Choroid plexus epithelial cell (primary cell): ENCODE data around the gene KCNK3.

Experiments
- DNase-seq: peaks from one replicate; pipeline ENCODE4 v3.0.0-alpha.2; 2010; ENCODE audit warnings: low read depth
- H3K4me3 ChIP-seq: 2 replicates; pipeline ENCODE4 v1.5.1; 2011; ENCODE audit warnings: low read depth, mild to moderate bottlenecking, control low read depth, low read length, moderate library complexity
- CTCF ChIP-seq: conservative IDR thresholded peaks from 2 replicates; pipeline ENCODE4 v1.5.1; 2011; ENCODE audit warnings: low read depth, mild to moderate bottlenecking, control low read depth, inconsistent platforms, low read length, moderate library complexity

The KCNK3 gene

GRCh38 chr2:26723991-26724750 lies 31.6 kb downstream of the KCNK3 start:
- no peak for TF ChIP-seq CTCF
- peak; percentile 74 for DNase-seq
- no peak overlapping the region for H3K4me3 ChIP-seq

- TF ChIP-seq CTCF: no peak
These were observed 32.4 kb downstream of the KCNK3 start for GRCh38 chr2:26724784-26725520.

GRCh38 chr2:26725521-26725820 lies 32.9 kb downstream of the KCNK3 start:
- TF ChIP-seq CTCF: no peak
- no peak for DNase-seq
- no peak overlapping the region for H3K4me3 ChIP-seq

More at GRCh38 chr2:26724784-26725520, 32.4 kb downstream of the KCNK3 start:
- DNase-seq: no peak
- H3K4me3 ChIP-seq: no peak overlapping the region

GRCh38 chr2:26726228-26726627 lies 33.7 kb downstream of the KCNK3 start:
- no peak overlapping the region for H3K4me3 ChIP-seq
- no peak for TF ChIP-seq CTCF

GRCh38 chr2:26727641-26728561 lies 35.4 kb downstream of the KCNK3 start:
- no peak for DNase-seq
- TF ChIP-seq CTCF: peak; percentile 19
- no peak overlapping the region for H3K4me3 ChIP-seq

More at GRCh38 chr2:26726228-26726627, 33.7 kb downstream of the KCNK3 start:
- no peak for DNase-seq

- H3K4me3 ChIP-seq: no peak overlapping the region
- TF ChIP-seq CTCF: no peak
These were observed 36.8 kb downstream of the KCNK3 start for GRCh38 chr2:26729311-26729710.

More at GRCh38 chr2:26729311-26729710, 36.8 kb downstream of the KCNK3 start:
- DNase-seq: no peak
